Natural killer cell (primary cell): ENCODE data around the gene TSR1. TPM values are rescaled to one million over a fixed set of nuclear protein-coding genes. Genes with fewer than 3 reads are reported as not detected.
A peak's percentile ranks its signal among the peaks of the same experiment; 100 is the strongest.

Experiments
- ATAC-seq, 3 donors: fragments of 150-1000 bp in 2 of 3; fragments of 200-7000 bp in 1 of 3; cut with Tn5 transposase; 1 replicate in 1 of 3; 2 replicates in 2 of 3; pipeline ENCODE4 v1.10.0; 2021; ENCODE audit warnings: mild to moderate bottlenecking in 2 of 3, moderate library complexity in 2 of 3
- DNase-seq, 2 donors: peaks; one replicate each; pipeline versions ENCODE4 v3.0.0 to v3.0.0-alpha.2; 2013 to 2021; ENCODE audit warnings: mixed read lengths in 1 of 2
- H3K27ac ChIP-seq: one replicate; pipeline ENCODE4 v1.5.1; 2013; ENCODE audit warnings: mild to moderate bottlenecking, low read length
- H3K27me3 ChIP-seq: one replicate; pipeline ENCODE4 v1.6.1; 2013; ENCODE audit warnings: low read length; ENCODE audit not compliant: control insufficient read depth, insufficient read depth
- H3K36me3 ChIP-seq: one replicate; pipeline ENCODE4 v1.6.1; 2013; ENCODE audit warnings: low read length; ENCODE audit not compliant: control insufficient read depth, insufficient read depth
- H3K4me1 ChIP-seq: one replicate; pipeline ENCODE4 v1.6.1; 2013; ENCODE audit warnings: low read length; ENCODE audit not compliant: control insufficient read depth, insufficient read depth
- H3K4me3 ChIP-seq: one replicate; pipeline ENCODE4 v1.5.1; 2013; ENCODE audit warnings: low read length
- H3K9me3 ChIP-seq: one replicate; pipeline ENCODE4 v1.6.1; 2013; ENCODE audit warnings: low read length; ENCODE audit not compliant: control insufficient read depth, insufficient read depth
- H3K27ac Mint-ChIP-seq, 2 donors: one replicate each; pipeline ENCODE4 v1.8.0; 2022; ENCODE audit warnings: mild to moderate bottlenecking in 2 of 2, mixed read lengths in 2 of 2, moderate library complexity in 1 of 2
- H3K27me3 Mint-ChIP-seq, 2 donors: one replicate each; pipeline ENCODE4 v1.8.0; 2022; ENCODE audit warnings: low read depth in 2 of 2, mixed read lengths in 2 of 2
- H3K36me3 Mint-ChIP-seq: one replicate; pipeline ENCODE4 v1.8.0; 2022; ENCODE audit warnings: mixed read lengths
- H3K4me1 Mint-ChIP-seq, 2 donors: one replicate each; pipeline ENCODE4 v1.8.0; 2022; ENCODE audit warnings: mixed read lengths in 2 of 2
- H3K4me3 Mint-ChIP-seq: one replicate; pipeline ENCODE4 v1.8.0; 2022; ENCODE audit warnings: mild to moderate bottlenecking, moderate library complexity, mixed read lengths
- H3K9me3 Mint-ChIP-seq, 2 donors: one replicate each; pipeline ENCODE4 v1.8.0; 2022; ENCODE audit warnings: mixed read lengths in 2 of 2
- CTCF ChIP-seq: fragments of 200-600 bp; IDR thresholded peaks from one replicate; pipeline ENCODE4 v1.8.0; 2022; ENCODE audit warnings: antibody characterized with exemption
- WGBS: methylation state at CpG from one replicate; pipeline ENCODE4 v1.1.7; 2013; ENCODE audit warnings: missing lambda C conversion rate; ENCODE audit not compliant: insufficient coverage; 5-methylcytosine and 5-hydroxymethylcytosine counted together
- intact Hi-C: fragments of 100-400 bp; cut with micrococcal nuclease; formaldehyde crosslinking; loops from one replicate; pipeline ENCODE4 v1.14.2; 2022
- total RNA-seq, 4 donors: library from RNA; stranded (reverse); fragments of 120-200 nt in 1 of 4; gene quantifications; one replicate each; pipeline versions ENCODE4 v1.2.3 to v1.2.4, GENCODE V29; 2013 to 2022

The TSR1 gene
- 10 to 100 TPM; 19.7 to 30.7 (median 29.0) TPM for total RNA-seq
- total RNA-seq (2013): 22.4 TPM

- Histone ChIP-seq H3K27me3 (no peaks in the 10 kb centered on the region), H3K4me3 (peak within 1 kb of the TSS; percentile 60), H3K4me1 (peaks cover 18% of the 10 kb centered on the region), H3K9me3 (no peaks in the 10 kb centered on the region), H3K27ac (peak within 1 kb of the TSS; percentile 51), H3K36me3 (peaks cover 34% of the 10 kb centered on the region)
- H3K36me3 Mint-ChIP-seq: no peaks in the 10 kb centered on the region
- H3K9me3 Mint-ChIP-seq: no peaks in the 10 kb centered on the region
- DNase-seq (peak; percentile 79 to 94), ATAC-seq (peak; percentile 81 to 92 (median 85))
- peak within 1 kb of the TSS; percentile 90 to 93 for H3K27ac Mint-ChIP-seq
- no peak for TF ChIP-seq CTCF
- H3K4me1 Mint-ChIP-seq: peaks cover 17 to 19% of the 10 kb centered on the region in 2 donors
- H3K4me3 Mint-ChIP-seq: peak within 1 kb of the TSS; percentile 99
- under 1% methylated on average over 48 of the region's 48 CpGs for WGBS
- intact Hi-C loops: no loop called here
- H3K27me3 Mint-ChIP-seq: no peaks in the 10 kb centered on the region
Measured at GRCh38 chr17:2336215-2336851, at the start of gene TSR1. TSR1 (minus strand) TSS chr17:2336457; CDS start chr17:2336427, 30 bp downstream.

- H3K27me3 ChIP-seq: no peaks in the 10 kb centered on the region
- H3K4me1 Mint-ChIP-seq: peaks cover 0 to 19% of the 10 kb centered on the region in 2 donors
- ATAC-seq (no peak), DNase-seq (no peak)
- H3K9me3 Mint-ChIP-seq: no peaks in the 10 kb centered on the region
- H3K4me3 ChIP-seq: no peak overlapping the region
- no peaks in the 10 kb centered on the region for H3K36me3 Mint-ChIP-seq
- no peak overlapping the region for H3K27ac ChIP-seq
- TF ChIP-seq CTCF: no peak
- intact Hi-C loops: no loop called here
- H3K9me3 ChIP-seq: no peaks in the 10 kb centered on the region
- H3K4me1 ChIP-seq: peaks cover 12% of the 10 kb centered on the region
- H3K4me3 Mint-ChIP-seq: no peak overlapping the region
- H3K27me3 Mint-ChIP-seq: no peaks in the 10 kb centered on the region
- H3K36me3 ChIP-seq: peaks cover 21% of the 10 kb centered on the region
- no peak overlapping the region for H3K27ac Mint-ChIP-seq
- WGBS: 91% methylated on average over 16 of the region's 18 CpGs
Measured at GRCh38 chr17:2385240-2386210, 49.3 kb upstream of the TSR1 start.

GRCh38 chr17:2384439-2385127 lies 48.3 kb upstream of the TSR1 start:
- no peaks in the 10 kb centered on the region for H3K36me3 Mint-ChIP-seq
- Histone ChIP-seq H3K27me3 (no peaks in the 10 kb centered on the region), H3K27ac (no peak overlapping the region), H3K4me1 (peaks cover 11% of the 10 kb centered on the region), H3K9me3 (no peaks in the 10 kb centered on the region), H3K4me3 (no peak overlapping the region), H3K36me3 (peaks cover 21% of the 10 kb centered on the region)
- no peak for ATAC-seq
- H3K4me3 Mint-ChIP-seq: no peak overlapping the region
- no peaks in the 10 kb centered on the region for H3K9me3 Mint-ChIP-seq
- H3K27ac Mint-ChIP-seq: peak overlapping the region in 1 of 2 donors; percentile 53
- WGBS: 91% methylated on average over 21 of the region's 22 CpGs
- no peak for DNase-seq
- intact Hi-C loops: no loop called here
- H3K4me1 Mint-ChIP-seq: peaks cover 0 to 17% of the 10 kb centered on the region in 2 donors
- TF ChIP-seq CTCF: no peak
- H3K27me3 Mint-ChIP-seq: no peaks in the 10 kb centered on the region
